DOHH2 (cell line): ENCODE data around the gene OR3A2.
"Not testable (repeated sequence)": the region's sequence is repeated elsewhere in the genome, so short reads cannot be mapped to it uniquely, and the experiment has no call there.

Experiments used
- H3F3A ChIP-seq: fragments of 200-600 bp; sonication (generic), shearing (Covaris generic); 2 replicates; pipeline ENCODE4 v1.6.0; 2016; ENCODE audit warnings: antibody characterized with exemption, mild to moderate bottlenecking; ENCODE audit not compliant: control insufficient read depth, insufficient read depth
- H3K27ac ChIP-seq: fragments of 200-600 bp; sonication (generic); 2 replicates; pipeline ENCODE4 v1.5.1; 2014; ENCODE audit warnings: low read depth, mild to moderate bottlenecking, low read length, moderate library complexity
- H3K27me3 ChIP-seq: fragments of 200-600 bp; sonication (generic); 2 replicates; pipeline ENCODE4 v1.6.1; 2014; ENCODE audit warnings: mild to moderate bottlenecking, low read length, mixed read lengths; ENCODE audit not compliant: control insufficient read depth
- H3K36me3 ChIP-seq: fragments of 200-600 bp; sonication (generic); 2 replicates; pipeline ENCODE4 v1.6.1; 2014; ENCODE audit warnings: mild to moderate bottlenecking, low read length, moderate library complexity, mixed read lengths; ENCODE audit not compliant: control insufficient read depth
- H3K4me1 ChIP-seq: fragments of 200-600 bp; sonication (generic); 2 replicates; pipeline ENCODE4 v1.6.1; 2014; ENCODE audit warnings: mild to moderate bottlenecking, low read length, mixed read lengths; ENCODE audit not compliant: control insufficient read depth
- H3K4me2 ChIP-seq: fragments of 200-600 bp; sonication (generic); 2 replicates; pipeline ENCODE4 v1.6.0; 2014; ENCODE audit warnings: mild to moderate bottlenecking, low read length, moderate library complexity
- H3K4me3 ChIP-seq: fragments of 200-600 bp; sonication (generic); 2 replicates; pipeline ENCODE4 v1.5.1; 2014; ENCODE audit warnings: mild to moderate bottlenecking, low read length, mixed read lengths
- H3K79me2 ChIP-seq: fragments of 200-600 bp; sonication (generic); 2 replicates; pipeline ENCODE4 v1.6.1; 2014; ENCODE audit warnings: mild to moderate bottlenecking, low read length, mixed read lengths; ENCODE audit not compliant: control insufficient read depth
- H3K9me2 ChIP-seq: fragments of 200-600 bp; sonication (generic); replicated peaks from 2 replicates; pipeline ENCODE4 v1.6.1; 2014; ENCODE audit warnings: mild to moderate bottlenecking, low read length, mixed read lengths; ENCODE audit not compliant: control insufficient read depth
- H3K9me3 ChIP-seq: fragments of 200-600 bp; sonication (generic); 2 replicates; pipeline ENCODE4 v1.6.1; 2014; ENCODE audit warnings: antibody characterized with exemption, low read length, mixed read lengths; ENCODE audit not compliant: control insufficient read depth, insufficient read depth
- H4K20me1 ChIP-seq: fragments of 200-600 bp; sonication (generic); 2 replicates; pipeline ENCODE4 v1.6.0; 2014; ENCODE audit warnings: low read depth, mild to moderate bottlenecking, antibody characterized with exemption, low read length, moderate library complexity; ENCODE audit not compliant: control insufficient read depth, insufficient read depth
- EZH2phosphoT487 ChIP-seq: fragments of 200-600 bp; sonication (generic); IDR thresholded peaks from 2 replicates; pipeline ENCODE4 v1.6.1; 2017; ENCODE audit warnings: borderline replicate concordance, mild to moderate bottlenecking, antibody characterized with exemption, low read length, moderate library complexity, mixed read lengths
- TF ChIP-seq, protein P1 (sequence below): fragments of 200-600 bp; sonication (generic); IDR thresholded peaks from one replicate; pipeline ENCODE4 v1.5.1; 2014; ENCODE audit warnings: antibody characterized with exemption, mild to moderate bottlenecking, low read depth, low read length; ENCODE audit not compliant: poor library complexity, severe bottlenecking

OR3A2 gene

DNA sequence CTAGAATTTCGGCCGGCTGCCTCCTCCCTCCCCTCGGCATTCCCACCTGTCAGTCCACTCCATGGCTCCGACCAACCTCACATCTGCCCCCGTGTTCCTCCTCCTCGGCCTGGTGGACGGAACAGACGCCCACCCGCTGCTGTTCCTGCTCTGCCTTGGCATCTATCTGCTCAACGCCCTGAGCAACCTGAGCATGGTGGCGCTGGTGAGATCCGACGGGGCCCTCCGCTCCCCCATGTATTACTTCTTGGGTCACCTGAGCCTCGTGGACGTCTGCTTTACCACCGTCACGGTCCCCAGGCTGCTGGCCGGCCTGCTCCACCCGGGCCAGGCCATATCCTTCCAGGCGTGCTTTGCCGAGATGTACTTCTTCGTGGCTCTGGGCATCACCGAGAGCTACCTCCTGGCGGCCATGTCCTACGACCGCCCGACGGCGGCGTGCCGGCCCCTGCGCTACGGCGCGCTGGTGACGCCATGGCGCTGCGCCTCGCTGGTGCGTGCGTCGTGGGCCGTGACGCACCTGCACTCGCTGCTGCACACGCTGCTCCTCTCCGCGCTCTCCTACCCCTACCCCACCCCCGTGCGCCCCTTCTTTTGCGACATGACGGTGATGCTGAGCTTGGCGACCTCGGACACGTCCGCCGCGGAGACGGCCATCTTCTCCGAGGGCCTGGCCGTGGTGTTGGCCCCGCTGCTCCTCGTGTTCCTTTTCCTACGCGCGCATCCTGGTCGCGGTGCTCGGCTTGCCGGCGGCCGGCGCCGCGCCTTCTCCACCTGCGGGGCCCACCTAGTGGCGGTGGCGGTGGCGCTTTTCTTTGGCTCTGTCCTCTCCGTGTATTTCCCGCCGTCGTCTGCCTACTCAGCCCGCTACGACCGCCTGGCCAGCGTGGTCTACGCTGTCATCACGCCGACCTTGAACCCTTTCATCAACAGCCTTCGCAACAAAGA, at the start of gene OR3A2:
TSS of gene OR3A2 (minus strand) at position 440 of the 948 bp plus-strand sequence.
- TF ChIP-seq, protein P1, sequence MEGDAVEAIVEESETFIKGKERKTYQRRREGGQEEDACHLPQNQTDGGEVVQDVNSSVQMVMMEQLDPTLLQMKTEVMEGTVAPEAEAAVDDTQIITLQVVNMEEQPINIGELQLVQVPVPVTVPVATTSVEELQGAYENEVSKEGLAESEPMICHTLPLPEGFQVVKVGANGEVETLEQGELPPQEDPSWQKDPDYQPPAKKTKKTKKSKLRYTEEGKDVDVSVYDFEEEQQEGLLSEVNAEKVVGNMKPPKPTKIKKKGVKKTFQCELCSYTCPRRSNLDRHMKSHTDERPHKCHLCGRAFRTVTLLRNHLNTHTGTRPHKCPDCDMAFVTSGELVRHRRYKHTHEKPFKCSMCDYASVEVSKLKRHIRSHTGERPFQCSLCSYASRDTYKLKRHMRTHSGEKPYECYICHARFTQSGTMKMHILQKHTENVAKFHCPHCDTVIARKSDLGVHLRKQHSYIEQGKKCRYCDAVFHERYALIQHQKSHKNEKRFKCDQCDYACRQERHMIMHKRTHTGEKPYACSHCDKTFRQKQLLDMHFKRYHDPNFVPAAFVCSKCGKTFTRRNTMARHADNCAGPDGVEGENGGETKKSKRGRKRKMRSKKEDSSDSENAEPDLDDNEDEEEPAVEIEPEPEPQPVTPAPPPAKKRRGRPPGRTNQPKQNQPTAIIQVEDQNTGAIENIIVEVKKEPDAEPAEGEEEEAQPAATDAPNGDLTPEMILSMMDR, result no peak
- TF ChIP-seq EZH2phosphoT487, result no peak
- no peak within 1 kb of the TSS for H3K4me3 ChIP-seq
- H3K27ac ChIP-seq, result no peak within 1 kb of the TSS
- no peaks in the 10 kb centered on the region for H3K9me3 ChIP-seq
- no peaks in the 10 kb centered on the region for H3K4me1 ChIP-seq
- no peaks in the 10 kb centered on the region for H4K20me1 ChIP-seq
- H3K79me2 ChIP-seq, result no peaks in the 10 kb centered on the region
- no peak within 1 kb of the TSS for H3K4me2 ChIP-seq
- H3K27me3 ChIP-seq, result no peaks in the 10 kb centered on the region
- no peaks in the 10 kb centered on the region for H3K36me3 ChIP-seq
- H3F3A ChIP-seq, result no peaks in the 10 kb centered on the region
- H3K9me2 ChIP-seq, result no peaks in the 10 kb centered on the region

DNA sequence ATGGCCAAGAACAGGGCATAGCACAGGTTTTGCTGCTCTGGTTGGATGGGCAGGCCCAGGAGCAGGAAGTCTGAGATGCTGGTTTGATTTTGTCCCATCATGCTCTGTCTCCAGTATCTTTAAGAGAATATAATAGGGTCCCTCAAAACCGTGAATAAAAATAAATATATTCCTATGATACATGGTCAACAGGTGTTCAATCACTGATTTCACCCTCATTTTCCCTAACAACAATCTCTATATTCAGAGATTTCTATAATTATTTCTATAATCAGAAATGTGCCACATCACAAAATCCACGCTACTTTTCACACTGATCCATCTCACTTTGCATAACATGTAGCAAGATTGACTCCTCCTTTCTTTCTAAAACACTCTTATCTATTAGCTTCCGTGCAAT, 47.6 kb upstream of the OR3A2 start, which contains the start of gene OR1E2:
TSS of gene OR1E2 (minus strand) at position 101 of the 400 bp plus-strand sequence. CDS start at position 101, 0 bp downstream.
- H3K4me3 ChIP-seq, result no peak within 1 kb of the TSS
- H3F3A ChIP-seq, result no peaks in the 10 kb centered on the region
- TF ChIP-seq, protein P1, result no peak
- TF ChIP-seq EZH2phosphoT487, result no peak
- no peaks in the 10 kb centered on the region for H3K36me3 ChIP-seq
- no peaks in the 10 kb centered on the region for H3K4me1 ChIP-seq
- H3K9me3 ChIP-seq, result no peaks in the 10 kb centered on the region
- no peaks in the 10 kb centered on the region for H3K27me3 ChIP-seq
- no peaks in the 10 kb centered on the region for H3K79me2 ChIP-seq
- no peak within 1 kb of the TSS for H3K27ac ChIP-seq
- no peaks in the 10 kb centered on the region for H4K20me1 ChIP-seq
- no peaks in the 10 kb centered on the region for H3K9me2 ChIP-seq
- H3K4me2 ChIP-seq, result no peak within 1 kb of the TSS

DNA sequence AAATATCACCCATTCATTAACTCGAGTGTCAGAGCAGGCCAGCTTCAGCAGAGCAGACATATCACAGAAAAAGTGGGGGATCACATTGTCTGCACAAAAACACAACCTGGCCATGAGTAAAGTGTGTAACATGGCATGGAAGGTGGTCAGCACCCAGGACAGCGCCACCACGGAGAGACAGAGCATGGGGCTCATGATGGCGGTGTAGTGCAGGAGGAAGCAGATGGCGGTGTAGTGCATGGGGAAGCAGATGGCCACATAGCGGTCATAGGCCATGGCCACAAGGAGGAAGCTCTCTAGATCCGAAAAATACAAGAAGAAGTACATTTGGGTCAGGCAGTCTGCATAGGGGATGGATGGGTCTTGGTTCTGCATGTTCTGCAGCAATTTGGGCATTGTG, 47.1 kb upstream of the OR3A2 start:
- H3K4me2 ChIP-seq, H3K27me3 ChIP-seq, H3K9me3 ChIP-seq, H3K27ac ChIP-seq, H3K4me3 ChIP-seq, H3K4me1 ChIP-seq, H3K9me2 ChIP-seq, H3F3A ChIP-seq, H3K36me3 ChIP-seq, H4K20me1 ChIP-seq, H3K79me2 ChIP-seq: not testable (repeated sequence)

DNA sequence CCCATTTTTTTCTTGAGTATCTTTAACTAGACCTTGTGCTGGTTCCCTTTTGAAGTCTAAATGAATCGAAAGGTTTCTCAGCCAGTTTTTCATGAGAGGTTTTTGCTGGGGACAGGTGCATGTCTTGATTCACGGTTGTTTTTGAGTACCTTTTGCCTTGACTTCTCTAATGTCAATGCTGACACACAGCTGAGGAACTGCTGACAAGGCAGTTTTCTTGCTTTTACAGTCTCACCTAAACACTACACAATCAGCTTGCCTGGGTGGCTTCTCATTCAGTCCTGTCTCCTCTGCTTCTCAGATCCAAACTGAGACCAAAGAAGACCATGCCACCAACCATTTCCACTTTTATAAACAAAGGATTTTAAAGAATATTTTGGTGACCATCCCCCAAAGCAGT, 32.1 kb upstream of the OR3A2 start:
- TF ChIP-seq, protein P1, result no peak
- TF ChIP-seq EZH2phosphoT487, result no peak
- Histone ChIP-seq H3K27ac (no peak overlapping the region), H3K27me3 (peaks cover 18% of the 10 kb centered on the region), H3K79me2 (no peaks in the 10 kb centered on the region), H4K20me1 (no peaks in the 10 kb centered on the region), H3F3A (no peaks in the 10 kb centered on the region), H3K4me1 (no peaks in the 10 kb centered on the region), H3K36me3 (no peaks in the 10 kb centered on the region), H3K9me2 (no peaks in the 10 kb centered on the region), H3K4me2 (no peak overlapping the region), H3K4me3 (no peak overlapping the region), H3K9me3 (no peaks in the 10 kb centered on the region)
